HG02623 (cell line): ENCODE data around the gene ZNF146.
"Not testable (repeated sequence)": the region's sequence is repeated elsewhere in the genome, so short reads cannot be mapped to it uniquely, and the experiment has no call there.

Experiments used
- ATAC-seq: cut with Tn5 transposase; IDR thresholded peaks from one replicate; pipeline ENCODE4 v1.9.1; 2021; ENCODE audit warnings: moderate library complexity; ENCODE audit not compliant: unreplicated experiment

ZNF146 gene

GRCh38 chr19:36269295-36269694, 54.4 kb downstream of the ZNF146 start:
- not testable (repeated sequence) for ATAC-seq
